Kidney epithelial cell (primary cell): ENCODE results near the gene INPP5A. TPM values are rescaled to one million over a fixed set of nuclear protein-coding genes. Genes with fewer than 3 reads are reported as not detected.

Experiments
- DNase-seq: peaks from one replicate; pipeline ENCODE4 v3.0.0-alpha.2; 2010; ENCODE audit warnings: low read depth
- H3K27me3 ChIP-seq: 2 replicates; pipeline ENCODE4 v1.6.0; 2011; ENCODE audit warnings: low read length; ENCODE audit not compliant: control insufficient read depth, insufficient read depth
- H3K36me3 ChIP-seq: 2 replicates; pipeline ENCODE4 v1.5.1; 2011; ENCODE audit warnings: low read length; ENCODE audit not compliant: control insufficient read depth, insufficient read depth
- H3K4me3 ChIP-seq: 2 replicates; pipeline ENCODE4 v1.5.1; 2011; ENCODE audit warnings: low read depth, mild to moderate bottlenecking, control low read depth, low read length
- total RNA-seq: library from RNA; depleted of rRNA; stranded (reverse); fragments of >200 nt; gene quantifications from 2 replicates; pipeline ENCODE4 v1.2.3, GENCODE V29; 2015
- TF ChIP-seq, protein P1 (sequence below): IDR thresholded peaks from 2 replicates; pipeline ENCODE4 v1.5.1; 2011; ENCODE audit warnings: mild to moderate bottlenecking, moderate library complexity, low read length, control low read depth, inconsistent platforms; ENCODE audit not compliant: insufficient read depth, poor library complexity, severe bottlenecking

The INPP5A gene
- total RNA-seq, 1 donor from 2014 or later: 45.1 TPM

DNA sequence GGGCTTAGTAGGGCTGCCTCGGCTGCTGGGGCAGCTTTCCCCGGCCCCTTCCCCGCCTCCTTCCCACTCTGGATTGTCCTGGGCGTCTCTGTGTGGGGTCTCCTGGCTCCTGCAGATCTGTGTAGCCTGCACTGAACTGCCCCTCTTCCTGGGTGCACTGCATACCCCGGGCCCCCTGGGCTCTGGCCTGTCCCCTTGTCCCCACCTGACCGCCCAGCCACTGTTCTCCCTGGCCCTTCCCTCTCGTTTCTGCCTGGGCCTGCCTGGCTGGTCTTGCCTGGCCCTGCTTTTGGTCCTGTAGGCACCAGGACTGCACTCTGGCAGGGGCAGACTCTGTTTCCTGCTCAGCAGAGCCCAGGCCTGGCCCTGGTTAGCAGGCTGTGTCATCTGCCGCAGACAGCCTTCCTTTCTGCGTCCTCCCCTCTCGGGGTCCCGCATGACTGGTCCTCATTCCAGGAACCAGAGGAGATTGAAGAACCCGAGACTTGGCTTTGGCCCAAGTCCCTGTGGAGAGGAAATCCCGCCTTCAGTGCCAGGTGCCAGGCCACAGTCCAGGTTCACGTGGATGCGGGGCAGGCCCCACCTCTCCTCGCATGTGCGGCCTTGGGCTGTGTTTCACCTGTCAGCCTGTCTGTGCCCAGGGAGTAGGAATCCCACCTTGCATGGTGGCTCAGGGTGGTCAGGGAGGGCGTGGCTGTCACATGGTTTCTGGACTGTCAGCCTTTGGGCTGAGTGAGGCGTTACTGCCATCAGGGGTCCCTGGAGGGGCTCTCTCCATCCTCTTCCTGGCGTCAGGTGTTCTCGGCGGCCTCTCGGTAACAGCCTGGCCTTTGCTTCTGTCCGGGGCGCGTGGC is 9.2 kb downstream of the INPP5A start:
- DNase-seq: peak; percentile 81
- Histone ChIP-seq H3K36me3 (no peaks in the 10 kb centered on the region), H3K27me3 (no peaks in the 10 kb centered on the region), H3K4me3 (no peak overlapping the region)
- TF ChIP-seq, protein P1, sequence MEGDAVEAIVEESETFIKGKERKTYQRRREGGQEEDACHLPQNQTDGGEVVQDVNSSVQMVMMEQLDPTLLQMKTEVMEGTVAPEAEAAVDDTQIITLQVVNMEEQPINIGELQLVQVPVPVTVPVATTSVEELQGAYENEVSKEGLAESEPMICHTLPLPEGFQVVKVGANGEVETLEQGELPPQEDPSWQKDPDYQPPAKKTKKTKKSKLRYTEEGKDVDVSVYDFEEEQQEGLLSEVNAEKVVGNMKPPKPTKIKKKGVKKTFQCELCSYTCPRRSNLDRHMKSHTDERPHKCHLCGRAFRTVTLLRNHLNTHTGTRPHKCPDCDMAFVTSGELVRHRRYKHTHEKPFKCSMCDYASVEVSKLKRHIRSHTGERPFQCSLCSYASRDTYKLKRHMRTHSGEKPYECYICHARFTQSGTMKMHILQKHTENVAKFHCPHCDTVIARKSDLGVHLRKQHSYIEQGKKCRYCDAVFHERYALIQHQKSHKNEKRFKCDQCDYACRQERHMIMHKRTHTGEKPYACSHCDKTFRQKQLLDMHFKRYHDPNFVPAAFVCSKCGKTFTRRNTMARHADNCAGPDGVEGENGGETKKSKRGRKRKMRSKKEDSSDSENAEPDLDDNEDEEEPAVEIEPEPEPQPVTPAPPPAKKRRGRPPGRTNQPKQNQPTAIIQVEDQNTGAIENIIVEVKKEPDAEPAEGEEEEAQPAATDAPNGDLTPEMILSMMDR: no peak

DNA sequence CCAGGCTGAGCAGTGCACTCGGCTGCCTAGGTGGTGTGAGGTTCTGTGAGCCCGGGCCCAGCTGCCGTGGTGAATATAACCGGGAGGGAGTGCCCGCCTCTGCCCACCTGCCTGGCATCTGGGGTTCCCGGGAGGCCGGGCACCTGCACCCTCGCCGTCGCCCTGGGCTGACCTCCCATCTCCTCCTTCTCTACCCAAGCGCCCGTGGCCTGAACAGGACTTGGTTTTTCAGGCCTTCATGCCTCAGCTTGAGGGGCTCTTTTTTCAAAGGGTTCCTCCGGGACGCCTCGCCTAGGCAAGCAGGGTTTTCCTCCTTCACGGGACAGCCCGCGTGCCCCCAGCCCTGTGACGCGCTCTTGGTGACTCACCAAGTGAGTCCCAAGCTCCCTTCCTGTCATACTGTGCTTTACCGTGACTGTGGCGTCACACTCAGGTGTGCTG is 9.9 kb downstream of the INPP5A start:
- Histone ChIP-seq H3K27me3 (no peaks in the 10 kb centered on the region), H3K36me3 (no peaks in the 10 kb centered on the region), H3K4me3 (no peak overlapping the region)
- DNase-seq: no peak
- TF ChIP-seq, protein P1: no peak

DNA sequence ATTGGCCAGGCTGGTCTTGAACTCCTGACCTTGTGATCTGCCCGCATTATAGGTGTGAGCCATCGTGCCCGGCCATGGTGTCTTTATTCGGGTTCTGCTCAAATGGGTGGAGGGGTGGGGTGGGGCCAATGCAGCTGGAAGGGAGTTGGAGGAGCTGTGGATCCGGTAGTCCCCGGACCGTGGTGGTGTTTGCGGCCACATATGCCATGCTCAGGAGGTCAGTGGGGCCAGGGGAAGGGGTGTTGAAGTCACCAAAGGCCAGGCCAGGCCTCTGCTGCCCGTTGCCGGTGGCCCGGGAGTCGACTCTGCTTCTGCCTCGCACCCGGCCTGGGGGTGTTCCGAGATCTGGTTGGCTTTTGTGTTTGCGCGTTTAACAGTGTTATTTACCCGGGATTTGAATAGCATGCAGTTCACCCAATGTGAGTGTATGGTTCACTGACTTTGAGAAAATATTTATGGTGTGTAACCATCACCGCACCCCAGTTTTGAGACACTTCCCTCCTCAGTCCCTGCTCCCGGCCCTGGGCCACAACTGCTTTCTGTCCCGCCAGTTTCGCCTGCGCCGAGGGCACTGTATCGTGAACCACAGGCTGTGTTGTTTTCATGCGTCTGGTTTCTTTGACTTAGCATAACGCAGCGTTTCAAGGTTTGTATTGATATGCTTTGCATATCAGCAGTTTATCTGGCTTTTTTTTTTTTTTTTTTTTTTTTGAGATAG is 10.7 kb downstream of the INPP5A start:
- no peak overlapping the region for H3K4me3 ChIP-seq
- TF ChIP-seq, protein P1: no peak
- no peak for DNase-seq
- H3K27me3 ChIP-seq: no peaks in the 10 kb centered on the region
- H3K36me3 ChIP-seq: no peaks in the 10 kb centered on the region

DNA sequence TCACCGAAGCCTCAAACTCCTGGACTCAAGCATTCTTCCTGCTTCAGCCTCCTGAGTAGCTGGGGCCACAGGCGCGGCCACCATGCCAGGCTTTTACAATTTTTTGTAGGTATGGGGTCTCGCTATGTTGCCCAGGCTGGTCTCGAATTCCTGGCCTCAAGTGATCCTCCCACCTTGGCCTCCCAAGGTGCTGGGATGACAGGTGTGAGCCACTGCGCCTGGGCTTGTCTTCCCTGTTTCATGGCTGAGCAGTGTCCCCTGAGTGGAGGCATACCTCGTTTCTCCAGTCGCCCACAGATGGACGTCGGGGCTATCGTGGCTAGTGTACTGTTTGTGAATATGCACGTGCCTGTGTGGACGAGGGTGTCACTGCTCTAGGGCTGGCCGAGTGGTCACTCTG is 11.3 kb downstream of the INPP5A start:
- H3K36me3 ChIP-seq: no peaks in the 10 kb centered on the region
- no peak for DNase-seq
- H3K4me3 ChIP-seq: no peak overlapping the region
- TF ChIP-seq, protein P1: no peak
- H3K27me3 ChIP-seq: no peaks in the 10 kb centered on the region

DNA sequence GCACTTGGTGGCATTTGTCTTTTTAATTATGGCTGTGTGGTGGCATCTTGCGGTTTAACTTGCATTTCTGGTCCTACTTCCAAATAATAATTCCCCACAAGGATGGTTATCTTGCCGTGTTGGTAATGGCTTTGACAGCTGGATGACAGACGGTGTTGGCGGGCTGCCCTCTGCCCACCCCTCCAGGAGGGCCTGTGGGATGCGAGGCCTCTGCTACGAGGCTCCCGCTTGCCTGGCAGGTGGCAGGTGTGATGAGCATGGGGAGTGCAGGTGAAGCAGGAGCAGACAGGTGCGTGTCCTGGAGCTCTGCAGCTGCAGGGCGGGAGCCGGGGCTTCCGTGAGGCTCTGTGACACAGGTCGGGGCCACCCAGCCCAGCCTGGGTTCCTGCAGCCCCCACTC is 11.8 kb downstream of the INPP5A start:
- no peak for DNase-seq
- Histone ChIP-seq H3K27me3 (no peaks in the 10 kb centered on the region), H3K36me3 (no peaks in the 10 kb centered on the region), H3K4me3 (no peak overlapping the region)
- TF ChIP-seq, protein P1: no peak
